HFF-Myc (cell line): Measurements from ENCODE around the gene TEX14.
"Not testable (repeated sequence)": the region's sequence is repeated elsewhere in the genome, so short reads cannot be mapped to it uniquely, and the experiment has no call there.

Source experiments
- DNase-seq: peaks from one replicate; pipeline ENCODE4 v3.0.0-alpha.2; 2011; ENCODE audit warnings: low read depth; ENCODE audit errors: extremely low read depth
- H3K4me3 ChIP-seq: replicated peaks from 2 replicates; pipeline ENCODE4 v1.5.1; 2011; ENCODE audit warnings: low read depth, mild to moderate bottlenecking, control low read depth, low read length
- CTCF ChIP-seq: IDR thresholded peaks from 2 replicates; pipeline ENCODE4 v1.5.1; 2012; ENCODE audit warnings: mild to moderate bottlenecking, low read depth, low read length, control low read depth; ENCODE audit errors: missing control alignments

Gene TEX14

DNA sequence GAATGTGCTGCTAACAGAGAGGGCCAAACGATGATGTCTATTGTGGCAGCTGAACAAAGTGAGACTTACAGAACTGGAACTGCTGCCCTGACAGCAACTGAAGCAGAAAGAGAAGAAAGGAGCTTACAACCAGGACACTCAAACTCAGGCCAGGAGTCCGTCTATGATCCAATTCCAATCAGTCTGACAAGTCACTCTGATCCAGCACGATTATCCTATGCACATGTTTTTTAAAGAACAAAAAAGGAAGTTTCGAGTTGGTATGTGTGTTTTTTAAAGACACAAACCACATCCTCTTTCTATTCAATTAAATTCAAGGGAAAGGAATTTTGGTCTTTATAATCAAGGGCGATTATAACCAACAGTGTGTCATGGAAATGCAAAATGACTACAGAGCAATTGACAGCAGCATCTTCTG, 135.0 kb downstream of the TEX14 start:
- H3K4me3 ChIP-seq = no peak overlapping the region
- DNase-seq = no peak
- TF ChIP-seq CTCF = no peak

GRCh38 chr17:58555109-58555508, 136.7 kb downstream of the TEX14 start:
- H3K4me3 ChIP-seq, DNase-seq: not testable (repeated sequence)

- H3K4me3 ChIP-seq = no peak overlapping the region
- DNase-seq = no peak
- peak; percentile 36 for TF ChIP-seq CTCF
Observed at GRCh38 chr17:58541249-58541648, 150.6 kb downstream of the TEX14 start.

- DNase-seq = no peak
- no peak overlapping the region for H3K4me3 ChIP-seq
- TF ChIP-seq CTCF = no peak
Observed at GRCh38 chr17:58539698-58540097, 152.1 kb downstream of the TEX14 start.

DNA sequence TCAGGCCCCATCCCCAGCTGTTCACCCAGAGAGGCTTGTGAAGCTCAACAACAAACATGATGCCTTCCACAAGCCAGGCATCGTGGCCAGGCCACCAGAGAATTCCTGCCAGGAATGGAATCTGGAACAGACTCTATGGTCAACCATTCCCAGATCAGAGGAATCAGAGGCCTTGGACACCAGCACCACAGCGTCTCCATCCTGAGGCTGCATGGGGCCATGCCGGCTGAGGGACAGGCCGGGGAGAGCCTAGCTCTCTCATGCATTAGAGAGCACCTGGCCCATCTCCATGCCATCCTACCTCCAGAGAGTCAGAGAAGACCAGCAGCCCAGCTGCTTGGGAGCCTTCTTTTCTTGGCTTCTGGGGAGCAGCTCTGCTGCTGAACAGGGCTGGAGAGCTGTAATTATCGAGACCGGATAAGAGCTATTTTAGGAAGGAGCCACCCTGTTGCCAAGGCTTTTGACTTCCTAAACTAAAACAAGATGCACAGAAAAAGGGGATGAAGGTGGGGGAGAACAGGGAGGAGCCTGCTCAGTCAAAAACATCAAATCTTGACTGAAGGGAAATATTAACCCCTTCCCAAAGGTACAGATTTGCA, 152.9 kb downstream of the TEX14 start:
- TF ChIP-seq CTCF = no peak
- no peak overlapping the region for H3K4me3 ChIP-seq
- DNase-seq = no peak

- TF ChIP-seq CTCF = no peak
- H3K4me3 ChIP-seq = no peak overlapping the region
- no peak for DNase-seq
Observed at GRCh38 chr17:58537266-58537665, 154.6 kb downstream of the TEX14 start.

GRCh38 chr17:58536542-58536941, 155.3 kb downstream of the TEX14 start:
- DNase-seq = no peak
- TF ChIP-seq CTCF = no peak
- H3K4me3 ChIP-seq = no peak overlapping the region
